ENCODE results near the gene GLIS1.

DNA sequence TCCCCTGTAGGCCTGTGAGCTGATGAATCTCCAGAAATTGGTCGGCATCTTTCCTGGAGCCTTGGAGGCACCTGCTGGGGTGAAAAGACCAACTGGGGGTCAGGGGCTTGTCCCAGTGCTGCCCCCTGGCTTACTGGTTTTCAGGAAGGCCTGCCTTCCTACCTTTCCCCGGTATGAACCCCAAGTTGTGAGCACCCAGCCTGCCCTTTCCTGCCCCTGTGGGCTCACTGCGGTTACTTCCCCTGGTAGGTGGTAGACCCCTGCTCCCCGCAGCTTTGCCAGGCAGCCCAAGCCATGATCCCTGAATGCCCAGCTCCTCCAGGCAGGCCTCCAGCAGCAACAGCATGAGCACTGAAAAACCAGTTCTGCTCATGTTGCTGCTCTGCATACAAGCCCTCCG lies 269.6 kb downstream of the GLIS1 start:
- TF ChIP-seq EZH2 (IDR thresholded peaks at IDR 0.05; ENCODE audit: borderline replicate concordance, insufficient read depth, low read length, poor library complexity, severe bottlenecking) (no peak), TAF1 (IDR thresholded peaks at IDR 0.05; ENCODE audit: low read depth) (no peak), EP300 (conservative IDR thresholded peaks at IDR 0.05; ENCODE audit: poor library complexity, severe bottlenecking) (no peak)
- TF ChIP-seq, protein P1, sequence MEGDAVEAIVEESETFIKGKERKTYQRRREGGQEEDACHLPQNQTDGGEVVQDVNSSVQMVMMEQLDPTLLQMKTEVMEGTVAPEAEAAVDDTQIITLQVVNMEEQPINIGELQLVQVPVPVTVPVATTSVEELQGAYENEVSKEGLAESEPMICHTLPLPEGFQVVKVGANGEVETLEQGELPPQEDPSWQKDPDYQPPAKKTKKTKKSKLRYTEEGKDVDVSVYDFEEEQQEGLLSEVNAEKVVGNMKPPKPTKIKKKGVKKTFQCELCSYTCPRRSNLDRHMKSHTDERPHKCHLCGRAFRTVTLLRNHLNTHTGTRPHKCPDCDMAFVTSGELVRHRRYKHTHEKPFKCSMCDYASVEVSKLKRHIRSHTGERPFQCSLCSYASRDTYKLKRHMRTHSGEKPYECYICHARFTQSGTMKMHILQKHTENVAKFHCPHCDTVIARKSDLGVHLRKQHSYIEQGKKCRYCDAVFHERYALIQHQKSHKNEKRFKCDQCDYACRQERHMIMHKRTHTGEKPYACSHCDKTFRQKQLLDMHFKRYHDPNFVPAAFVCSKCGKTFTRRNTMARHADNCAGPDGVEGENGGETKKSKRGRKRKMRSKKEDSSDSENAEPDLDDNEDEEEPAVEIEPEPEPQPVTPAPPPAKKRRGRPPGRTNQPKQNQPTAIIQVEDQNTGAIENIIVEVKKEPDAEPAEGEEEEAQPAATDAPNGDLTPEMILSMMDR (IDR thresholded peaks at IDR 0.05; ENCODE audit: poor library complexity, severe bottlenecking), result no peak

Data from neural cell (in vitro differentiated cells).